Renal cortex interstitium (tissue), 11 donors: ENCODE measurements around the gene FBP2. TPM values are rescaled to one million over a fixed set of nuclear protein-coding genes. Genes with fewer than 3 reads are reported as not detected.
A peak's percentile ranks its signal among the peaks of the same experiment; 100 is the strongest.
"Not testable (repeated sequence)": the region's sequence is repeated elsewhere in the genome, so short reads cannot be mapped to it uniquely, and the experiment has no call there.

ENCODE experiments used
- DNase-seq, 11 donors: peaks; one replicate each; pipeline ENCODE4 v3.0.0-alpha.2; 2013; ENCODE audit warnings: low read depth in 9 of 11, low spot score in 4 of 11; ENCODE audit errors: extremely low read depth in 1 of 11
- polyA plus RNA-seq, 3 donors: library from polyadenylated mRNA; unstranded; fragments of 120-200 nt; gene quantifications; one replicate each; pipeline ENCODE4 v1.2.1, GENCODE V29; 2013; ENCODE audit not compliant: insufficient read length in 3 of 3

Gene FBP2
- polyA plus RNA-seq, 3 donors = not detected

DNA sequence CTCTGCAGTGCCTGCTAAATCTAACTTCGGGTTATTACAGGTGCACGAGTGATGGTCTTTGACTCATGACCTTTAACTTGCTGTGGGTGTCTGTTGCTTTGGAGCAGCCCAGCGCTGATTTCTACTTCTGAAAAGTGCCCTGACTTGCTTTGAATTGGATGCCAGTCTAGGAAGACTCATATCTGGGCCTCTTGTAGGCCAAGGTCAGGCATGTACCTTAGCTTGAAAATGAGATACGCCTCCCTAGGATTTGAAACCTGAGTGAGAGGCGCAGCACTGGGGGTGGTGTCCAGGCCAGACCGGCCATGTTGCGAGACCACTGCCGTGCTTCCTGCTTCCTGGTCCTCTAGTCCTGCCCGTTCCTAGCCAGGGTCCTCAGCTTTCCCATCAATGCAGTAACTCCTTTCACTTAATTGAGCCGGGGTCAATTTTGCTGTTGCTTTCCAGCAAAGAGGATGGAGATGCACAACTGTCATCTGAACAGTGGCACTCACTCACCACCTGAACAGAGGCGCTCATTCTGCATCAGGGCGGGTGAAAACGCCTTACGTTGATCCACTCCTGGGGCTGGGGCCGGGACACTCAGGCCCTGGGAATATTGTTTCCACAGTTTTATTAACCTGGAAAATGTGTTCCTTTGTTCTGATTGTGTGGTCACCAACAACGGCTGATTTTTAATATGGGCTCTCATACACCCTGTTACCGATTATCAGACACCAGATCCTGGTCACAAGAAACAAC lies 24.5 kb downstream of the FBP2 start:
- no peak for DNase-seq

GRCh38 chr9:94568250-94568889 lies 25.3 kb downstream of the FBP2 start:
- no peak for DNase-seq

DNA sequence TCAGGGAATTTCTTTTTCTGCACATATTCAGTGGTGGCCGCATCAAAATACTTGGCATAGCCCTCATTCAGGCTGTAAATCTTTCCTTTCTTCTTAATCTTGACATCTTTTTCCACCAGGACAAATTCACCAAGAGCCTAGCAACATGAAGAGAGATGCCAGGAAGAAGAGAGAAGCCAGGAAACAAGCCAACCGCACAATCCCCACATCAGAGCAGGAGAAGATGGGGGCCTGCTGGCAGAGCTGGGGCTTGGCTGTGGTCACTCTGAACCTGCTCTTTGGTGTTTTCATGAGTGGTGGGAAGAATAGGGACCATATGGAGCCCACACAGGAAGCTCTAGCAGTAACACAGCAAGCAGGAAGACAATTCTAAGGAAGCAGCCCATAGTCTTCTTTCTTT lies 26.4 kb downstream of the FBP2 start:
- DNase-seq = no peak

GRCh38 chr9:94566550-94566949 lies 27.1 kb downstream of the FBP2 start:
- DNase-seq = no peak

DNA sequence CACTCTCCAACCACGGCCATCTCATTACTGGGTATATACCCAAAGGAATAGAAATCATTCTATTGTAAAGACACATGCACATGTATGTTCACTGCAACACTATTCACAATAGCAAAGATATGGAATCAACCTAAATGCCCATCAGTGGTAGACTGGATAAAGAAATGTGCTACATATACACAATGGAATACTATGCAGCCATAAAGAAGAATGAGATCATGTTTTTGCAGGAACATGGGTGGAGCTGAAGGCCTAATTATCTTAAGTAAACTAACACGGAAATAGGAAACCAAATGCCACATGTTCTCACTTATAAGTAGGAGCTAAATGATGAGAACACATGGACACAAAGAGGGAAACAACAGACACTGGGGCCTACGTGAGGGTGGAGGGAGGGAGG lies 29.3 kb downstream of the FBP2 start:
- DNase-seq = not testable (repeated sequence)

DNA sequence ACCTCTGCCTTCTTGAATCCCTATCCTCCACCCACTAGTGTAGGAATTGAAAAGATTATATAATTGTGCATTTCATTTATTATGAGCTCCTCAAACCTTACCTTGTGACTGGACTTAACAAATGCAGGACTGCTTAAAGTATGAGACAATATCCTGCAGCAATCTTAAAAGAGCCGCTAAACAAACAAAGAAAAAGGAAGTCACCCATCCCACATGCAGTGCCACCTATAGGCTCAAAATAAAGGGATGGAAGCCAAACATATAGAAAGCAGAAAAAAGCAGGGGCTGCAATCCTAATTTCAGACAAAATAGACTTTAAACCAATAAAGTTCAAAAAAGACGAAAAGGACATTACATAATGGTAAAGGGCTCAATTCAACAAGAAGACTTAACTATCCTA lies 30.1 kb downstream of the FBP2 start:
- DNase-seq = no peak

GRCh38 chr9:94560237-94560636 lies 33.4 kb downstream of the FBP2 start:
- no peak for DNase-seq

- no peak for DNase-seq
Observed at GRCh38 chr9:94557376-94557775, 36.2 kb downstream of the FBP2 start.

GRCh38 chr9:94554439-94555331 lies 38.9 kb downstream of the FBP2 start, which contains the start of gene PCAT7:
PCAT7 (plus strand) TSS chr9:94555083.
- peak in 1 of 11 donors; percentile 9 for DNase-seq

DNA sequence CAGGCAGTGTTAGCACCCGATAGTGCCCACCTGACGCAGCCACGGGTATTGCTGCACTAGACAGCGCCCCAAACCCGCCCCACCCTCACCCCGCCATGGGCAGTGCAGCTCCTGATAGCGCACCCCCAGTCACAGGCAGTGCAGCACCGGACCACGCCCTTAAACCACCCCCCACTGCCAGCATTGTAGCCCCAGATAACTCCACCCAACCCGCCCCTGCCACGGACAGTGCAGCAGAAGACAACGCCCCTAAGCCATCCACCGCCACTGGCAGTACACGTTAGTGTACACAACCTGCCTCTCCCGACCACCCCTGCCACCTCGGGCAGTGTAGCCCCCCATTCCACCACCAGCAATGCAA lies 39.6 kb downstream of the FBP2 start:
- no peak for DNase-seq

DNA sequence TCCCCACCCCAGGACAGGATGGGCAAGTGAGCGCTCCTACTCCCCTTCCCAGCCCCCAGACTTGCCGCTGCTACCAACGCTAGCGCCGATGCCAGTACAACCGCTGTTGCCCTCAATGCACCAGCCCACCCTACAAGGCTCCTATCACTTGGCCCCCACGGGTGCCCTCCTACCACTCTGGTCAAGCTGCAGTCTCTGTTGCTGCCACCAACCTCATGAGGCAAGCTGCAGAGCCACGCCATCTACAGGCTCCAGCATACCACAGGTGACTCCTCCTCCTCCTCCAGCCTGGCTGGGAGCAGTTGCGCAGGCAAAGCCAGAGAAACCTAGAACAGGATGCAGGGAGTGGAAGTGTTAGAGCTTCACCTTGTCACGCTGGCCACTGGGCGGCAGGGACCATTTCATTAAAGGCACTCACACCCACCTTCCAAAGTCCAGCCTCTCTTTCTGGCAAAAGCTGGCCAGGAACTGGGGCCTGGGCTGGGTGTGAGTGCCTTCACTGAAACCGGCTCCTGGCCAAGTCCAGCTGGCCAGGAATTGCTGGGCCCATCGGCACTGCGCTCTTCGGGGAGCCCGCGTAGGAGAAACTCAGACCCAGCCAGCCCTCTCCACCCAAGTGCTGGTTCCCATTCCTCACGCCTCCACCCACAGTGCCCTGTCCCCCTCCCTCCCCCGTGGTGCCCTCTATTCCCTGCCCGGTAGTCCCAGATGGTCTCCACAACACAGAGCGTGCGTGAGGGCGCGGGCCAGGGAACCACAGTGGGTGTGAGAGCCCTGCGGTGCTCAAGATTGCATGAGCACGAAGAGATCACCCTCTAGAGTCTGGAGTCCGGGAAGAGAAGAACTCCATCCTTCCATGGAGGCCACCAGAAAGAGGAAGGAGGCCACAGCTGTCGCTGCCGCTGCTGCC lies 40.3 kb downstream of the FBP2 start:
- DNase-seq = no peak

- no peak for DNase-seq
Observed at GRCh38 chr9:94545940-94546339, 47.7 kb downstream of the FBP2 start.

DNA sequence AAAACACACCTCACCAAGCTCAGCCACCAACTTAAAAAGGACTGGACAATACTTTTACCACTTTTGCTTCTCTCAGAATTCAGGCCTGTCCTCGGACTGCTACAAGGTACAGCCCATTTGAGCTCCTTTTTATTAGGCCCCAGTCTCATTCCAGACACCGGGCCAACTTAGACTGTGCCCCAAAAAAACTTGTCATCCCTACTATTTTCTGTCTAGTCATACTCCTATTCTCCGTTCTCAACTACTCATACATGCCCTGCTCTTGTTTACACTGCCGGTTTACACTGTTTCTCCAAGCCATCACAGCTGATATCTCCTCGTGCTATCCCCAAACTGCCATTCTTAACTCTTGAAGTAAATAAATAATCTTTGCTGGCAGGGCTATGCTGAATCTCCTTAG lies 49.3 kb downstream of the FBP2 start:
- DNase-seq = not testable (repeated sequence)

GRCh38 chr9:94538908-94539307 lies 54.7 kb downstream of the FBP2 start:
- DNase-seq = no peak

DNA sequence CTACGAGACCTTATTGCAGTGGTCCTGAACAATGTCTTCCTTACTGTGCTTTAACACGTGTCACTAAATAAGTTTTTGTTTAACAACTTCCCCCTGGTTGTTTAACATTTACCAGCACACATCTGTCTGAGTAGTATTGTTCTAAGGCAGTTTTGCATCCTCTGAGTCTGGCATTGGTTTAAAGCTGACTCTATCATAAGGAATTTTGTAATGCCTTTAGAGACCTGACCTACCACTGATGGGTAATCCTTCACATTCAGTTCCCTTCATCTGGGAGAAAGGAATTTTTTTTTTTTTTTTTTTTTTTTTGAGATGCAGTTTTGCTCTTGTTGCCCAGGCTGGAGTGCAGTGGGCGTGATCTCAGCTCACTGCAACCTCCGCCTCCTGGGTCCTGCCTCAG lies 58.7 kb downstream of the FBP2 start:
- no peak for DNase-seq

GRCh38 chr9:94533601-94534000 lies 60.0 kb downstream of the FBP2 start:
- DNase-seq = no peak

GRCh38 chr9:94533155-94533554 lies 60.5 kb downstream of the FBP2 start:
- DNase-seq = peak in 10 of 11 donors; percentile 13 to 69 (median 24)

- DNase-seq = no peak
Observed at GRCh38 chr9:94528886-94529285, 64.7 kb downstream of the FBP2 start.

DNA sequence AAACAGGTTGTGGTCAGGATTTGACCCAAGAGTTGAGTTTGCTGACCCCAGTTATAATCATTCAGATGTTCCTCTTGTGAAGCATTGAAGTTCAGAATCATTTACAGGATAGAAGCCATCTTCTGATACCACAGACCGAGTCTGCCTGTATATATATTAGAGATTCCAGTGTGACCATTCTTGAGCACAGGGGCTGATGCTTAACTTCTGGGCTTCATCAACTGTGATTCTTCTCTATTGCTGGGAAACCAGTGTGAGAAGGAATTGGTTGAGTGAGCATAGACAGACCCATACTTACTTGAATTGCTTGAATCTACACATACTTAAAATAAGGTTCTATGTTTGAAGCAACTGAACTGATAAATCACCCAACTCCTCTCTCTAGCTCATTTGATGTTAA lies 66.7 kb downstream of the FBP2 start:
- no peak for DNase-seq
